Liver (tissue), 3 donors: Measurements from ENCODE around the gene LGALSL.

ENCODE experiments used
- ATF3 ChIP-seq: IDR thresholded peaks from 2 replicates; pipeline ENCODE4 v1.6.1; 2016; ENCODE audit warnings: antibody characterized with exemption
- CTCF ChIP-seq: fragments of 150-350 bp; IDR thresholded peaks from 2 replicates; pipeline ENCODE4 v1.5.1; 2017; ENCODE audit warnings: improper control_type of control experiment, low read depth, low read length; ENCODE audit not compliant: missing input control
- GABPA ChIP-seq, 2 donors: IDR thresholded peaks in 1 of 2; conservative IDR thresholded peaks in 1 of 2; 2 replicates each; pipeline ENCODE4 v1.6.1; 2016; ENCODE audit warnings: antibody characterized with exemption in 2 of 2, mild to moderate bottlenecking in 1 of 2, moderate library complexity in 1 of 2
- JUND ChIP-seq, 2 donors: IDR thresholded peaks; 2 replicates each; pipeline ENCODE4 v1.6.1; 2016; ENCODE audit warnings: antibody characterized with exemption in 2 of 2
- RAD21 ChIP-seq, 2 donors: IDR thresholded peaks; 2 replicates each; pipeline ENCODE4 v1.6.1; 2016; ENCODE audit warnings: antibody characterized with exemption in 2 of 2, mild to moderate bottlenecking in 2 of 2
- RXRA ChIP-seq, 2 donors: IDR thresholded peaks; 2 replicates each; pipeline ENCODE4 v1.6.1; 2017 to 2018; ENCODE audit warnings: antibody characterized with exemption in 2 of 2, mild to moderate bottlenecking in 1 of 2
- SP1 ChIP-seq: IDR thresholded peaks from 2 replicates; pipeline ENCODE4 v1.6.1; 2018; ENCODE audit warnings: antibody characterized with exemption, mild to moderate bottlenecking
- TAF1 ChIP-seq: conservative IDR thresholded peaks from 2 replicates; pipeline ENCODE4 v1.6.1; 2016; ENCODE audit warnings: antibody characterized with exemption, mild to moderate bottlenecking
- YY1 ChIP-seq: IDR thresholded peaks from 2 replicates; pipeline ENCODE4 v1.6.1; 2016; ENCODE audit warnings: antibody characterized with exemption, mild to moderate bottlenecking
- donor health status: healthy.
- donor health status: healthy.

GRCh38 chr2:64462940-64463700 lies 9.2 kb downstream of the LGALSL start:
- no peak for TF ChIP-seq CTCF
- no peak for TF ChIP-seq SP1
- no peak for TF ChIP-seq YY1
- no peak for TF ChIP-seq RAD21 (IDR thresholded peaks at IDR 0.05)
- TF ChIP-seq JUND (IDR thresholded peaks at IDR 0.05), result no peak
- TF ChIP-seq TAF1, result no peak
- no peak for TF ChIP-seq RXRA (IDR thresholded peaks at IDR 0.05)
- TF ChIP-seq ATF3, result no peak
- TF ChIP-seq GABPA (IDR thresholded peaks at IDR 0.05 in 1 of 2, conservative IDR thresholded peaks at IDR 0.05 in 1 of 2), result no peak
